Hematopoietic multipotent progenitor cell treated with erythropoietin and hydrocortisone succinate and interleukin-3 and kit ligand, for 4 days (in vitro differentiated cells): ENCODE data around the gene MYH15.
A peak's percentile ranks its signal among the peaks of the same experiment; 100 is the strongest.

ENCODE experiments used
- DNase-seq: peaks from one replicate; pipeline ENCODE4 v3.0.0-alpha.2; 2015

The MYH15 gene

GRCh38 chr3:108469126-108469525, 41.3 kb downstream of the MYH15 start:
- DNase-seq: no peak

DNA sequence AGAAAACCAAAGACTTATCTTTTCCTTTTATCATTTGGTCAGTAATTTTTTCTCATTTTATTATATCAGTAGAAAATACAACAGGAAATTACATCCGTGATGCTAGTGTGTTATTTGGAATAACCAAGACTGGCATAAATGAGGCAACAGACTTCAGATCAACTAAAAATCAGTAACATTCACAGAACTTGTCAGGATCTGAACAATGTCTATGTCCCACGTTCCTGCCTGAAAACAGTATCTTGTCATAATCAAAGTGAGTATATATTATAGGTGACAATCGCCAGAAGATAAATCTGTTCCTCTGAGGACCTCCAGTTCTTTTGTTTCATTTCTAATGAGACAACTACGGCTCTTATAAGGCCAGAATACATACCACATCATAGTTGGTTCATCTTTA, 41.8 kb downstream of the MYH15 start:
- no peak for DNase-seq

GRCh38 chr3:108462899-108463298, 47.5 kb downstream of the MYH15 start:
- no peak for DNase-seq

DNA sequence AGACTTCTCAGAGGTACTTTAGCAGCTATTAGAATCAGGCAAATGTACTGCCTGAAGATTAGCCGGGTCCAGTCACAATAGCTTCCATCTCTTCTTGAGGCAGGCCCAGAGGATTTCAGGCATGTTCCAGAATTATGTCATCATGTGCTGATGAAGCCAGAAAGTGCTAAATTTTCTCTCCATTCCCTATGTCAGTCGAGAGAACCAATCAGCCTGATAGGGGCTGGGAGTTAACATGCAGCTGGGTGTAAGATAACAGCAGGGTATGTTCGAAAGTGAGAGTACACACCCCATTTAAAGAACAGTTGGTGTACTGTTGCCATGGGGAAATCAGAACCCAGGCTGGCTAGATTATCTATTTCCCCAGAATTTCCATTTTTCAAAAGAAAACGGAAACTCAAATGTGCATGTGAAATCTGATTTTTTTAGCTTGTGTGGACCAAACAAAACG, 48.7 kb downstream of the MYH15 start:
- peak; percentile 88 for DNase-seq

GRCh38 chr3:108459225-108459624, 51.2 kb downstream of the MYH15 start:
- DNase-seq: no peak

GRCh38 chr3:108455212-108455705, 55.1 kb downstream of the MYH15 start:
- no peak for DNase-seq

- DNase-seq: no peak
Observed at GRCh38 chr3:108453565-108453964, 56.8 kb downstream of the MYH15 start.

GRCh38 chr3:108450444-108450843, 60.0 kb downstream of the MYH15 start:
- DNase-seq: no peak

DNA sequence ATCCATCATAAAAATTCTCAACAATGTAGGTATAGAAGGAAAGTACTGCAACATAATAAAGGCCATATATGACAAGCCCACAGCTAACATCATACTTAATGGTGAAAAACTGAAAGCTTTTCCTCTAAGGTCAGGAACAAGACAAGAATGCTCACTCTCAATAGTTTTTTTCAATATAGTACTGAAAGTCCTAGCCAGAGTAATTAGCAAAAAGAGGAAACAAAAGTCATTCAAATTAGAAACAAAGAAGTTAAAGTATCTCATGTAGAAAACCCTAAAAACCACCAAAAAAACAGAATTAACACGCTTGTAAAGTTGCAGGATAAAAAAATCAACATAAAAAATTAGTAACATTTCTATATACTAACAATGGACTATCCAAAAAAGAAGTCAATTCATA, 61.8 kb downstream of the MYH15 start:
- no peak for DNase-seq

GRCh38 chr3:108447096-108447847, 63.1 kb downstream of the MYH15 start:
- no peak for DNase-seq

DNA sequence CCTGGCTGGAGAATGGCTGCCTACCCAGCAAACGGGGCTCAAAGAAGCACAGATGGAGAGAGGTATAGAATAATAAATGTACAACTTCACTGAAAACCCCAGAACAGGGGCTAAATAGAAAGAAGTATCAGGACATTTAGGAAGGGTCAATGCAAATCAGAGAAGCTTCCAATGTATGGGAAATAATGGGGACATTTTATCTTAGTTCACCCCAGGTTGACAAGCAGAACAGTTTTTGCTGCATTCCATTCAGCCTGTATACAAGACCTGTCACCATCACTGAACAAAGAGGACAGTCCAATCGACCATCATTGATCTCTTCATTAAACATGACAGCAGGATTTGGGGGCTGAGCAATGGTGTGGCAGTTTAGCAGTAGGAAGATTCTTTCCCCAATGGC, 68.1 kb downstream of the MYH15 start:
- no peak for DNase-seq

GRCh38 chr3:108441518-108441917, 68.9 kb downstream of the MYH15 start:
- DNase-seq: no peak

DNA sequence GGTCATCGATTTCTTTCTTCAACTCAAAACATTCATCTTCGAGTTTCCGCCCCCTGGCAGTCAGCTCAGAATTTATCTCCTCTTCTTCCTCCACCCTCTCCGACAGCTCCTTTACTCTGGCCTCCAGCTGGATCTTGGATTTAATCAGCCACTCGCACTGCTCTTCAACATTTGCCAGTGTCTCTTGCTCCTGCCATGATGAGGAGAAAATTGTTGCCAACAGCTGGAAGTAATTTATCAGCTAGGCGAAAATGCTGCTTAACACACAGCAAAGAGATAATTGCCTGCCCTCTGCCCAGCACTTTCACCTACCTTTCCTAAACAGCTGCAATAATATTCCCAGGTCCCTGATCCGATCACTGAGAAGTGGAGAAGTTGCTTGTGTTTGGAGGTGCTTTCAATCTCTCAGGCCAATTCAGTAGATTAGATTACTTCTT, 69.3 kb downstream of the MYH15 start:
- no peak for DNase-seq

DNA sequence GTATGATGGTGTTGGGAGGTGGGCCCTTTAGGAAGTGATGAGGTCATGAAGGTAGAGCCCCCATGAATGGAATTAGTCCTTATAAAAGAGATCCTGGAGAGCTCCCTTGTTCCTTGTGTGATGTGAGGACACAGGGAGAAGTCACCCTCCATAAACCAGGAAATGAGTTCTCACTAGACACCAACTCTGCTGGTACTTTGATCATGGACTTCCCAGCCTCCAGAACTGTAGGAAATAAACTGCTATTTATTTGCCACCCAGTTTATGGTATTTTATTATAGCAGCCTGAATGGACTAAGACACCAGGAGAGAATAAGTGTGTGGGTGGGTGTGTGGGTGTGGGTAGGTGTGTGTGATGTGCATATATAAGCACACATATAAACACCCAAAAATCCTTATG, 71.9 kb downstream of the MYH15 start:
- DNase-seq: no peak

- no peak for DNase-seq
Observed at GRCh38 chr3:108437439-108437838, 73.0 kb downstream of the MYH15 start.

DNA sequence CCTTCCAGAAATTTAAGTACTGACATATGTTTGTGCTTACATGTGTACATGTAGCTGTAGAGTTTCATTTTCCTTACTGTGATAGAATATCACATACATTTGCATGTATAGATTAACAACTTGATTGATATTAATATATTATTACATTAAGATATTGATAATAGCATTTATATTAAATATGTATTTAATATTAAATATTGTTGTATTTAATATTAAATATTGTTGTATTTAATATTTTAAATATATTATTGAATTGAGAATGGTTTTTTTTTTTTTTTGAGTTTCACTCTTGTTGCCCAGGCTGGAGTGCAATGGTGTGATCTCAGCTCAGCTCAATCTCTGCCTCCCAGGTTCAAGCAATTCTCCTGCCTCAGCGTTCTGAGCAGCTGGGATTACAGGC, 76.5 kb downstream of the MYH15 start:
- DNase-seq: no peak

- DNase-seq: no peak
Observed at GRCh38 chr3:108432431-108432830, 78.0 kb downstream of the MYH15 start.

- DNase-seq: no peak
Observed at GRCh38 chr3:108430540-108430939, 79.9 kb downstream of the MYH15 start.

DNA sequence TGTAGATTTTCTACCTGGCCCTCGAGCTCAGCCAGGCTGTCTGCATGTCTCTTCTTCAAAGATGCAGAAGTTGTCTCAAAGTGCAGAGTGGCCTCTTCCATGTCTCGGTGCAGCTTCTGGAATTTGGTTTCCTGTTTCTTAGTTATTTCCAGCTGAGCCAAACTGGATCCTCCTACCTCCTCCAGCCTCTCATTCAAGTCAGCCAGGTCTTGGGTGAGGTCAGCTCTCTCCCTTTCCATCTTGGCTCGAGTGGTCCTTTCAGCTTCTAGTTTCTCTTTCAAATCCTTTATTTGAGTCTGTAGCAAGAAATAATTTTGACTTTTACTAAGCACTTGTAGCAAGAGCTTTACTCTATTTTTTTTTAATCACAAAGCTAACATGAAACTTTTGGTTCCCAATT, 81.8 kb downstream of the MYH15 start:
- no peak for DNase-seq

GRCh38 chr3:108420926-108421325, 89.5 kb downstream of the MYH15 start:
- peak; percentile 45 for DNase-seq

- no peak for DNase-seq
Observed at GRCh38 chr3:108416111-108416869, 94.1 kb downstream of the MYH15 start.

GRCh38 chr3:108415661-108416060, 94.7 kb downstream of the MYH15 start:
- DNase-seq: no peak

GRCh38 chr3:108414007-108414406, 96.4 kb downstream of the MYH15 start:
- DNase-seq: no peak

DNA sequence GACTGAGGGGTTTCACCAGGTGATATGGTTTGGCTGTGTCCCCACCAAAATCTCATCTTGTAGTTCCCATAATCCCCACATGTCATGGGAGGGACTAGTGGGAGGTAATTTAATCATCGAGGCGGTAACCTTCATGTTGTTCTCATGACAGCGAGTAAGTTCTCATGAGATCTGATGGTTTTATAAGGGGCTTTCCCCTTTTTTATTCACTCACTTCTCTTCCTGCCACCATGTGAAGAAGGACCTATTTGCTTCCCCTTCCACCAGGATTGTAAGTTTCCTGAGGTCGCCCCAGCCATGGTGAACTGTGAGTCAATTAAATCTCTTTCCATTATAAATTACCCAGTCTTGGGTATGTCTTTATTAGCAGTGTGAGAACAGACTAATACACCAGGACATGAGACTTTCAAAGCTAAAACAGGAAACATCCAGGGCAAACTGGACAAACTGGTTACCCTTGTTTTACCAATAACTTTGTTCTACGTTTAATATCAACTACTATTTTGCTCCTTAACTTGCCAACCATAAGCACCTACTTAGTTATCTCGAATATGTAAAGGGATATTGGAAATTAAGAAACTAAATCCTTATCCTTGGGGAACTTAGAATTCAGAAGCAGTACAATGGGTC, 98.2 kb downstream of the MYH15 start:
- DNase-seq: no peak
